Astrocyte of the hippocampus (primary cell): ENCODE measurements around the gene PSMG4.

ENCODE experiments used
- DNase-seq: peaks from one replicate; pipeline ENCODE4 v3.0.0; 2011; ENCODE audit warnings: low read depth, low spot score

Gene PSMG4

GRCh38 chr6:3308106-3308505 is 49.4 kb downstream of the PSMG4 start:
- no peak for DNase-seq

- no peak for DNase-seq
Measured at GRCh38 chr6:3309391-3310050, 50.8 kb downstream of the PSMG4 start.

GRCh38 chr6:3310051-3310448 is 51.3 kb downstream of the PSMG4 start:
- DNase-seq: no peak

GRCh38 chr6:3310703-3311102 is 52.0 kb downstream of the PSMG4 start:
- DNase-seq: no peak

GRCh38 chr6:3311826-3312225 is 53.1 kb downstream of the PSMG4 start:
- no peak for DNase-seq

- DNase-seq: no peak
Measured at GRCh38 chr6:3312604-3313231, 54.0 kb downstream of the PSMG4 start.

- no peak for DNase-seq
Measured at GRCh38 chr6:3314176-3314575, 55.4 kb downstream of the PSMG4 start.

GRCh38 chr6:3314621-3315467 is 56.1 kb downstream of the PSMG4 start:
- no peak for DNase-seq

- no peak for DNase-seq
Measured at GRCh38 chr6:3315841-3316240, 57.1 kb downstream of the PSMG4 start.

- no peak for DNase-seq
Measured at GRCh38 chr6:3316331-3316730, 57.6 kb downstream of the PSMG4 start.

- no peak for DNase-seq
Measured at GRCh38 chr6:3316818-3317217, 58.1 kb downstream of the PSMG4 start.
